PFSK-1 (cell line): ENCODE measurements around the gene PMCH.

Source experiments
- POLR2AphosphoS5 ChIP-seq: IDR thresholded peaks from 2 replicates; pipeline ENCODE4 v1.6.1; 2012; ENCODE audit warnings: low read depth, mild to moderate bottlenecking, control low read depth, low read length, moderate library complexity
- REST ChIP-seq, 2 experiments: IDR thresholded peaks; 2 replicates each; pipeline versions ENCODE4 v1.6.1 to v1.8.0; 2011 to 2012; ENCODE audit warnings: low read depth in 2 of 2, low read length in 2 of 2, control low read depth in 1 of 2, inconsistent platforms in 1 of 2, mild to moderate bottlenecking in 1 of 2, moderate library complexity in 1 of 2; ENCODE audit not compliant: insufficient read depth in 1 of 2
- TAF1 ChIP-seq: IDR thresholded peaks from 2 replicates; pipeline ENCODE4 v1.6.1; 2012; ENCODE audit warnings: low read length, control low read depth, borderline replicate concordance; ENCODE audit not compliant: insufficient read depth

GRCh38 chr12:102202556-102202955 lies 4.9 kb upstream of the PMCH start:
- TF ChIP-seq POLR2AphosphoS5 = no peak
- TF ChIP-seq TAF1 = no peak
- TF ChIP-seq REST (IDR thresholded peaks at IDR 0.05; ENCODE audit: insufficient read depth in 1 of 2, low read depth in 2 of 2, low read length in 2 of 2) = no peak
